ENCODE measurements around the gene GALR3. TPM values are rescaled to one million over a fixed set of nuclear protein-coding genes. Genes with fewer than 3 reads are reported as not detected.
"Not testable (repeated sequence)": the region's sequence is repeated elsewhere in the genome, so short reads cannot be mapped to it uniquely, and the experiment has no call there.

GALR3 gene
- polyA plus RNA-seq, 1 experiment = not detected

DNA sequence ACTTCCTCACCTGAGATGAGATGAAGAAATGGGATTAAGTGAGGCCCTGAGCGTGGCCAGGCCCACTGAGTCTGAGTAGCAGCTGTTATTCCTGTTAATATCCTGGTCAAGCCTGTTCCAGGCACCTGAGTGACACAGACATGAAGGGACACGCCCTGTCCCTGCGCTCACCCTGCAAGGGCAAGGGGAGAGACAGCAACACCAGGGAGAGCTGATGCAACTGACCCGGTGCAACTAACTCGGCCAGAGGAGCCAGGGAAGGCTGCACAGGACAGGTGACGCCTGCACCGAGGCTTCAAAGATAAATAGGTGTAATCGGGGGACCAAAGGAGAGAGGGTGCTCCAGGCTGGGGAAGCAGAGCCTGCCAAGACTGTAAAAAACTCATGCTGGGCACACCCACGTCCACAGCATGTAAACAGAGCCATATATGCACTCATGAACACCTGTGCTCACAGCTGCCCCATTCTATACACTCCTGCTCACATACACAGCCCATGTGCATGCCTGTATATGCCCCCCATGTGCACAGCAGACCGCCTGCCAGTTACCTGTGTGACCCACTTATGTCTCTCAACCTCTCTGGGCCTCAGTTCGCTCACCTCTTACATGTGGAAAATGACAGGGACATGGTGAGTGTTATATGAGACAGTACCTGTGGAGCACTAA is 38.2 kb upstream of the GALR3 start:
- no peak for DNase-seq (ENCODE audit: low read depth, low spot score)
- TF ChIP-seq, protein P1, sequence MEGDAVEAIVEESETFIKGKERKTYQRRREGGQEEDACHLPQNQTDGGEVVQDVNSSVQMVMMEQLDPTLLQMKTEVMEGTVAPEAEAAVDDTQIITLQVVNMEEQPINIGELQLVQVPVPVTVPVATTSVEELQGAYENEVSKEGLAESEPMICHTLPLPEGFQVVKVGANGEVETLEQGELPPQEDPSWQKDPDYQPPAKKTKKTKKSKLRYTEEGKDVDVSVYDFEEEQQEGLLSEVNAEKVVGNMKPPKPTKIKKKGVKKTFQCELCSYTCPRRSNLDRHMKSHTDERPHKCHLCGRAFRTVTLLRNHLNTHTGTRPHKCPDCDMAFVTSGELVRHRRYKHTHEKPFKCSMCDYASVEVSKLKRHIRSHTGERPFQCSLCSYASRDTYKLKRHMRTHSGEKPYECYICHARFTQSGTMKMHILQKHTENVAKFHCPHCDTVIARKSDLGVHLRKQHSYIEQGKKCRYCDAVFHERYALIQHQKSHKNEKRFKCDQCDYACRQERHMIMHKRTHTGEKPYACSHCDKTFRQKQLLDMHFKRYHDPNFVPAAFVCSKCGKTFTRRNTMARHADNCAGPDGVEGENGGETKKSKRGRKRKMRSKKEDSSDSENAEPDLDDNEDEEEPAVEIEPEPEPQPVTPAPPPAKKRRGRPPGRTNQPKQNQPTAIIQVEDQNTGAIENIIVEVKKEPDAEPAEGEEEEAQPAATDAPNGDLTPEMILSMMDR (IDR thresholded peaks at IDR 0.05; ENCODE audit: low read depth, low read length) = no peak
- ChIA-PET POLR2A (interaction anchor here (0.5 to 1.1 kb wide), 3 partner anchors 9 to 35 kb away, joined by 3 to 4 read pairs (median 3); no protein-coding TSS in a partner anchor), CTCF (no interaction called here)
- Histone ChIP-seq H3K27ac (ENCODE audit: low read depth, low read length) (no peak overlapping the region), H3K4me3 (ENCODE audit: low read depth, low read length) (no peak overlapping the region), H3K27me3 (ENCODE audit: control insufficient read depth, insufficient read depth, low read length) (no peaks in the 10 kb centered on the region), H3K9me3 (ENCODE audit: control insufficient read depth, insufficient read depth, low read length) (no peaks in the 10 kb centered on the region)

DNA sequence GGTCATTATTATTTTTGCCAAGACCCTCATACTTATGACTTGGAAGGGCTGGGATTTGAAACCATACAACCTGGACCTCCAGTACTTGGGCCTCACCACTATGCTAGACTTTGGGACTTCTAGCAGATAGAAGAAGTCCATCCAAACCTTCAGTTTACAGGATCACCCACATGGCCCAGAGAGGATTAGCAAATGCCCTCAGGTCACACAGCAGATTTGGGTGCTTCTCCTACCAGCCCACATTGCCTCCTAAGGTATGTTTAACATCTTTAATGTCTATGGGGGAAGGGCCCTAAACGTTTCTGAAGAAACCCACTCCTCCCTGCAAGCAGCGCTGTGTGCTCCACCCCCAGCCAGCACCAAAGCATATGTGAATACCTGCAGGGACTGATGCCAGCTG is 32.9 kb upstream of the GALR3 start:
- no peaks in the 10 kb centered on the region for H3K27me3 ChIP-seq (ENCODE audit: control insufficient read depth, insufficient read depth, low read length)
- CTCF ChIA-PET = no interaction called here
- DNase-seq (ENCODE audit: low read depth, low spot score) = no peak
- H3K27ac ChIP-seq (ENCODE audit: low read depth, low read length) = no peak overlapping the region
- TF ChIP-seq, protein P1 (IDR thresholded peaks at IDR 0.05; ENCODE audit: low read depth, low read length) = no peak
- H3K4me3 ChIP-seq (ENCODE audit: low read depth, low read length) = no peak overlapping the region
- POLR2A ChIA-PET = no interaction called here
- H3K9me3 ChIP-seq (ENCODE audit: control insufficient read depth, insufficient read depth, low read length) = no peaks in the 10 kb centered on the region

DNA sequence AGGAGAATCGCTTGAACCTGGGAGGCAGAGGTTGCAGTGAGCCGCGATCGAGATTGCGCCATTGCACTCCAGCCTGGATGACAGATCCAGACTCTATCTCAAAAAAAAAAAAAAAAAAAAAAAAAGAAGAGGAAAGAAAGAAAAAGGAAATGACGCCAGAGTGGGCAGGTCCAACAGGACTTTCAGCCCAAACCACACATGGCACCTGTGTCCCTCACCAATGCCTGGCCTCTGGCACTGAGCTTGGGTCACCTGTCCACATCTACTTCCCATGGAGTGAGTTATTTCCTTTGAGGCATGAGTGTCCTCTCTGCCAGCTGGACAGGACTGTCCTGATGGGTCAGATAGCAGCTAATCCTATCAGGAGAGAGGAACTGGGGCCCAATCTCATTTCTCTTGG is 30.7 kb upstream of the GALR3 start:
- no peak overlapping the region for H3K27ac ChIP-seq (ENCODE audit: low read depth, low read length)
- no peak for DNase-seq (ENCODE audit: low read depth, low spot score)
- no peak overlapping the region for H3K4me3 ChIP-seq (ENCODE audit: low read depth, low read length)
- ChIA-PET POLR2A (interaction anchor here (0.7 to 1.1 kb wide), 2 partner anchors 10 to 26 kb away, joined by 3 to 7 read pairs; no protein-coding TSS in a partner anchor), CTCF (interaction anchor here (0.7 to 2.3 kb wide), 10 partner anchors 12 to 189 kb away, joined by 3 to 38 read pairs (median 4); no protein-coding TSS in a partner anchor)
- no peaks in the 10 kb centered on the region for H3K9me3 ChIP-seq (ENCODE audit: control insufficient read depth, insufficient read depth, low read length)
- TF ChIP-seq, protein P1 (IDR thresholded peaks at IDR 0.05; ENCODE audit: low read depth, low read length) = no peak
- no peaks in the 10 kb centered on the region for H3K27me3 ChIP-seq (ENCODE audit: control insufficient read depth, insufficient read depth, low read length)

- Histone ChIP-seq H3K9me3 (ENCODE audit: control insufficient read depth, insufficient read depth, low read length) (no peaks in the 10 kb centered on the region), H3K27ac (ENCODE audit: low read depth, low read length) (no peak overlapping the region), H3K4me3 (ENCODE audit: low read depth, low read length) (no peak overlapping the region), H3K27me3 (ENCODE audit: control insufficient read depth, insufficient read depth, low read length) (no peaks in the 10 kb centered on the region)
- CTCF ChIA-PET = no interaction called here
- TF ChIP-seq, protein P1 (IDR thresholded peaks at IDR 0.05; ENCODE audit: low read depth, low read length) = no peak
- no peak for DNase-seq (ENCODE audit: low read depth, low spot score)
- POLR2A ChIA-PET = no interaction called here
Observed at GRCh38 chr22:37794376-37794775, 28.8 kb upstream of the GALR3 start.

DNA sequence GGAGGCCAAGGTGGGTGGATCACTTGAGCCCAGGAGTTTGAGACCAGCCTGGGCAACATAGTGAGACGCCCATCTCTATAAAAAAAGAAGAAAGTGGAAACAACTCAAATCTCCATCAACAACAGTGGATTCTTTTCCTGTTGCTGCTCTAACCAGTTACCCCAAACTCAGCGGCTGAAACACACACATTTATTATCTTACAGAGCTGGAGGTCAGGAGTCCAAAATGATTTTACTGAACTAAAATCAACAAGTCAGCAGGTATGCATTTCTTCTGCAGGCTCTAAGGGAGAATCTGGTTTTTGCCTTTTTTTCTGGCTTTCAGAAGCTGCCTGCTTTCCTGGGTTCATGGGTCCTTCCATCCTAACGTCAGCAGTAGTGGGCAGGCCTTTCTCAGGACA is 27.1 kb upstream of the GALR3 start:
- H3K27me3 ChIP-seq (ENCODE audit: control insufficient read depth, insufficient read depth, low read length) = no peaks in the 10 kb centered on the region
- no peaks in the 10 kb centered on the region for H3K9me3 ChIP-seq (ENCODE audit: control insufficient read depth, insufficient read depth, low read length)
- ChIA-PET POLR2A (interaction anchor here (0.9 to 1.7 kb wide), 2 partner anchors 9 to 12 kb away, joined by 3 to 5 read pairs; partner anchors contain the start of gene GCAT), CTCF (interaction anchor here (1.7 kb wide), 1 partner anchor 153 kb away, joined by 7 read pairs; no protein-coding TSS in a partner anchor)
- no peak overlapping the region for H3K4me3 ChIP-seq (ENCODE audit: low read depth, low read length)
- H3K27ac ChIP-seq (ENCODE audit: low read depth, low read length) = no peak overlapping the region
- TF ChIP-seq, protein P1 (IDR thresholded peaks at IDR 0.05; ENCODE audit: low read depth, low read length) = no peak
- DNase-seq (ENCODE audit: low read depth, low spot score) = no peak

- CTCF ChIA-PET; DNase-seq (ENCODE audit: low read depth, low spot score); H3K9me3 ChIP-seq (ENCODE audit: control insufficient read depth, insufficient read depth, low read length); H3K27me3 ChIP-seq (ENCODE audit: control insufficient read depth, insufficient read depth, low read length); POLR2A ChIA-PET; H3K27ac ChIP-seq (ENCODE audit: low read depth, low read length); H3K4me3 ChIP-seq (ENCODE audit: low read depth, low read length): not testable (repeated sequence)
Observed at GRCh38 chr22:37797259-37797658, 25.9 kb upstream of the GALR3 start.

All from AG04450 (cell line).